Measurements from ENCODE around the gene VPS39.

VPS39 gene

DNA sequence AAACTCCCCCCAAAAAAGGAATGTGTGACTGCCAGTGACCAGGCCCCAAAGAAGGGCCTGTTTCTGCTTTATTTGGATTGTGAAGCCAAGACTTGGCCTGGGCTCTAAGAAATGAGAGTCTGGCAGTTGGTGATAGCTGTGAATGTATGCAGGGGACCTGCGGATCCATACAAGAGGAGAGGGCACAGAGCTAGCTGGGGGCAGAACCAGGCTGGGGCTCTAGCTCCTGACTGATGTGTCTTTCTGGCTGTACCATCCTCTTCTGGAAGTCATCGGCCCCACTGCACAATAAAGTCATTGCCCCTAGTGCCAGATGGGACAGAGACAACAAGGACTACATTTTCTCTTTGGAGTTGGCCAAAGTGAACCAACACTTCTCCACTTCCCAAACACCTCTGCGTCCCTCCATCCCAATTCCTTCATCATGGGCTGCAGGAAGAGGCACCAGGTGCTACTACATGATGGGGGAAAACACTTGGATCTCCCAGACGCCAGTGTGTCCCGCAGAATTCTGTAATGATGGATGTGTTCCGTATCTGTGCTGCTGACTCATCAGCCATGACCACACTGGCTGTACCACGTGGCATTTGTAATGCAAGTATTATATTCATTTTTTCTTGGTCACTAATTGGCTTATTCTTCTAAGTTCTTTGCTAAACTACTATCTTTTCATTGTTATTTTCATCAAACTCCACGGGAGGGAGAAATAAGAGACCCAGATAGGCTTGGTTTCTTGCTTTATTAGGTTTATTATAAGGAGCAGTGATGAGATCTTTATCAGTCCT lies 49.9 kb downstream of the VPS39 start:
- DNase-seq, result no peak

DNA sequence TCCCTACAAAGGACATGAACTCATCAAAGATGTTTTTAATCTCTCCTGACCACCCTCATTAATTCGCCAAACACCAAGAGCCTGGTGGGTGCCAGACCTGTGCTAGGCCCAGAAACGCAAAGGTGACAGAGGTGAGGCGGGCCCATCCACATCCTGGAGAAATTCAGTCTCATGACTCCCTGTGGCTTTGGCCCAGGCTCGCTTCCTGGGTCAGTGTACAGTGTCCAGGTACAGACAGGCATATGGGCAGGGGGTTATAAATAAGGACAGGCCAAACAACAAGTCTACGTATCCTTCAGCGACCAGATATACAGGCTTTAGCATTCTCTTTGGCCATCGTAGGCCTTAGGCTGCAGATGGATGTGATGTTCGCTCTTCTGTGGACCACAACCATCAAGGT lies 50.7 kb downstream of the VPS39 start:
- DNase-seq, result no peak

DNA sequence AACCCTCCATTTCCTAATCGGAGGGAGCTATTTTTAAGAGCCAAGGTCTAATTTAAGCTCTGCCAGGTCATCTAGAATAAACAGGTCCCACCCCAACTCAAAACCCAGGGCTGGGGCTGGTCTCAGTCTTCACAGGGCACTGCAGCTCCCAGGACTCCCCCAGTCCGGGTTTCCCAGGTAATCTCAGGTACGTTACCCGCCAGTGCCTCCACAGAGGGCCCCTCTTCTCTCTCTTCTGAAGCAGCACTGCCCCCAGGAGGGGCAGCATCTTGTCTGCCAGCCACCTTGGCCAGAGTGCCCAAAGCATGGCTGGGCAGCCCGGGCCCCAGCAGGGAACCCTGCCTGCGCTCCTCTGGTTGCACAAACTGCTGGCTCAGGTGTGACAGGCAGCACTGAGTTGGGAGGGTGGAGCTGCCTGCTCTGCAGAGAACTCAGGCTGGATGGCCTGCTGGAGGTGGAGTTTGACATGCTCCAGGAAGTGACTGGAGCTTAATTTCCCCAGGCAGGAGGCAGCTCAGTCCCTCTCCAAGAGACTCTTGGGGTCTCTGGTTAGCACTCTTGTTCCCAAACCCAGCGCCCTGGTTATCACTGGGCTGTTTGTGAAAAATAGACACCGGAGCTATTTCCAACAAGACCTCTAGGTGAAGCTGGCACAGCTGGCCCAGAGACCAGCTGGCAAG lies 51.7 kb downstream of the VPS39 start, which contains the start of gene PLA2G4F:
Gene PLA2G4F (minus strand): TSS at position 394 of the 680 bp plus-strand sequence. CDS start 87 bp downstream, at position 307.
- DNase-seq, result no peak

DNA sequence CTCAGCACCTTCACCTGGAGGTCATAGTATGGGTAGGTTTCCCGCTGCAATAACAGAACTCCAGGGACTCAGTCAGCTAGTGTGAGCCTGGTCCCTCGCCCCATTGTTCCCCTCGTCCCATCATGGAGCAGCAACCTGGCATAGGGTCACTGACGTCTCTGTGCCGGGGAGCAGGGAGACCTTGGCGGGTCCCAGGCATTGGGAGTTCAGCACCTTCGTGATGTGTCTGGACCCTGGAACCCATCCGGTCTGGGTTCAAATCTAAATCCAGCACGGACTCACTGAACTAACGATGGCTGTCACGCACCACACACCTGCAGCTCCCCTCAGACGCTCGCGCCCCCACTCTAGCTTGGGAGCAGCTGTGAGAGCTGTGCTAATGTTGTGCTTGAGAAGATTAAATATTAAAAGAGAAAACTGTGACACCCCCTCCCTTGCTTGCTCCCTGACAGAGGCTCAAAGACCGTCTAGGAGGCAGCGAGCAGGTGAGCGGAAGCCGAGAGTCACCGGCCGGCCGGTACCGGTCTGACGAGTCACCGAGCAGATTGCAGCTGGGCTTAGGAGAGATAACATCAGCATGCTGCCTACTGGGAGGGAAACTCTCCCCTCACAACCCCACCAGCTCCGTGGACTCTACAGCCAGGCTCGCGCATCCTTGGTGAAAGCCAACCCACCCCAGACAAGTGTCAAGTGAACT lies 52.4 kb downstream of the VPS39 start:
- no peak for DNase-seq

DNA sequence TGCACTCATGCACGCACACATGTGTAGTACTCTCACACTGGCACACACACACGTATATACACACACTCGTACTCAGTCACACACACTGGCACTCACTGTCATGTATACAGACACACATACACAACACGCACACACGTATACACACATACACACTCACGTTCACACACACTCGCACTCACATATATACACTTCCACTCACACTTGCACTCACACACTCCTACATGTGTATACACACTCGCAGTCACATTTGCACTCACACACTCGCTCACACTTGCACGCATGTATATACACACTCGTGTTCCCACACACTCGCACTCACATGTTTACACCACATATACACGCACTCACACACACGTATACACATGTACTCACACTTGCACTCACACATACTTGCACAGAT lies 53.1 kb downstream of the VPS39 start:
- no peak for DNase-seq

DNA sequence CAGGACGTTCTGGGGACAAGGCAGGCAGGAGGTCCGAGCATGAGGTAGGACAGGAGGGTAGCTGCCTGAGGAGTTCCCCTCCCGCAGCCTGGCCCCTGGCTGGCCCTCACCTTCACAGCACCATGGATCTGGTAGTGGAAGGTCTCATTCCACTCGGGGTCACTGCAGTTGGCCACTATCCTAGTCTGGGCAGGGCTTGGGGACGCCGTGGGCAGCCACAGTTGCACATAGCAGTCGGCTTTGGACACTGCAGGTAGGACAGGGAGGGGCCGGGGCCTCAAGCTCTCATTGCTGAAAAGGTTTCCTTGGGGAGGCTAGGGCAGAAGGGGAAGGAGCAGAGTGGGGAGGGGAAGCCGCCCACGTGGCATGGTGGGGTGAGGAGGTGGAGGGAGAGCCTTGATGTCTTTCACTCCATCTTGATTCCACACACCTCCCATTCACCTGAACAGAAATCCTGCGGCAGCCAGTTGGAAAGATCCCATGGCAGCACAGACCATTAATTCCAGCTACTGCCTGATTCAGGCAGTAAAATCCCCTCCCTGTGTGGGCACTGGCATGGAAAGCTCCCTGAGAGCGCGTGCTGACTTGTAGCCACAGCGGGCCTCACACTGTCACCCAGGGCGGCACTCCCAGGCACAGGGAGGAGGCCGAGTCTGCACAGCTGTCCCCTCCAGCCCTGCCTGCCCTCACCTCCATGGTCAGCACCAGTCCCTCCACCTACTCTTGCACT lies 53.7 kb downstream of the VPS39 start:
- no peak for DNase-seq

DNA sequence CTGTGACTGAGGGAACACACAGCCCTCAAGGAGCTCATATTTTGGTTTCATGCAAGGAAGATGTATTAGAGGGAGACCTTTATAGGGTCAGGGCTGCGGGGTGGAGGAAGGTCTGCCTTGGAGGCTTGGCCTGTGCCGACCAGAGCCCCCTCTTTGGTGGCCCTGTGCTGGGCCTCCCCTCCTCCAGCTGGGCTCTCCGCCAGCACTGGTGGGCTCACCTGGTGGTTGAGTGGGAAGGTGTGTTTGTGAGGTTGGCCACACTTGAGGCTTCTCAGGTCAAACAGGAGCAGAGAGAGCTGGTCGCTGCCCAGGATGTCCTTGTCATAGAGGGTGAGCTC lies 54.3 kb downstream of the VPS39 start:
- no peak for DNase-seq

DNA sequence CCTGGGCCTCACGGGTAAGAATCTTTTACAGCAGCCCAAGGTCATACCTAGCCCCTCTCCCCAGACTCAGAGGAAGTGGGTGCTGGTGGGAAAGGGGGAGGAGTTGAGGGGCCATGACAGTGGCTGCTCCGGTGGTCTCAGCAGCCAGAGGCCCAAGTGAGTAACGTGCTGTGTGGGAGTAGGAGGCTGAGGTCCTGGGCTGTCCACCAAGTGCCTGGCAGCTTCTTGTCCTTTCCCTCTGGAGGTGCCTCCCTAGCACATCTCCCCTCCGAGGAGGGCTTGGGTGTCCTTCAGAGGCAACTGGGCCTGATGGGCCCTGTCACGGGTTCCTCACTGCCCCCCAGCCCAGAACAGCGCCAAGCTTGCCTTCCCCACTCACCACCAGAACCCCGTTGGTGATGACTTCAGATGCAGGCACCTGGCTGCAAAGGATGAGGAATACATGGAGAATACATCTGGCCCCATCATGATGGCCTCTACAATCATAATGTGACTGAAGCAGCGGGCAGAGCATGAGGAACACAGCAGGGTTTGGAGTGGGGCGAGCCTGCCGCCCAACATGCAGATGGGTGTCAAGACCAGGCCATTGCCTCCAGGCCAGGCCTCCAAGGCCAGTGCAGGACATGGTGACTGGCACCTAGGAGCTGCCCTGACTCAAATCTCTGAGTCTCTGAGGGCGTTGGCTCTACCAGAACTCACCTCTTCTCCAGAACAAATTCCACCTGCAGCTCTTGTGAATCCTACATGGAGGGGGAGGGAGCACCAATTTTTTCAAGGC lies 55.0 kb downstream of the VPS39 start:
- no peak for DNase-seq

DNA sequence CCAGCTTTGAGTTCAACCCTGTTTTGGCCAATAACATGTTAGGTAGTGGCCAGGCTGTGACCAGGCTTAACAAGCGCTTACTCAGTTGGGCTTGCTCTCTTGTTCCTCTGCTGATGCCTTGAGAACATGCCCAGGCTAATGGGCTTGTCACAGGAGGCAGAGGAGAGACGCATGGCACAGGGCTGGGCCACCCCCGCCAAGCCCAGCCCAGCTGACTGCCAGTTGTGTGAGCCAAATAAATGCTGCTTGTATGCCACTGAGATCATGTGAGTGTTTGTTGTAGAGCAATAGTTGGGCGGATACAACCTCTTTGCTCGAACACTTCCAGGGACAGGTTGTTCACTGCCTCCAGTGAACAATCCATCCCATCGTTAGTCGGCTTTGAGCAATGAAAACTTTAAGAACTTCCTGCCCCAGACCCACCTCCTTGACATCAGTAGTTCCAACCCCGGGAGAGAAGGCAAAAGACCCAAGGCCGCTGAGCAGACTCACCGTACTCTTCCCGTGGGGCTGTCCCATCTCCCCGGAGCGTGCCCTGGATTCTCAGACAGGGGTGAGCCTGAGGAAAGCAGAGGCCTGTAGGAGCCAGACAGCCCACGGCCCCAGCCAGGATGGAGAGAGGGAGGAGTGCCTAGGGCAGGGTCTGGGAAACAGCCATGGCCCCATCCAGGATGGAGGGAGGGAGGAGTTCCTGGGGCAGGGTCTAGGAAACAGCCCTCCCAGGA lies 55.7 kb downstream of the VPS39 start:
- no peak for DNase-seq

DNA sequence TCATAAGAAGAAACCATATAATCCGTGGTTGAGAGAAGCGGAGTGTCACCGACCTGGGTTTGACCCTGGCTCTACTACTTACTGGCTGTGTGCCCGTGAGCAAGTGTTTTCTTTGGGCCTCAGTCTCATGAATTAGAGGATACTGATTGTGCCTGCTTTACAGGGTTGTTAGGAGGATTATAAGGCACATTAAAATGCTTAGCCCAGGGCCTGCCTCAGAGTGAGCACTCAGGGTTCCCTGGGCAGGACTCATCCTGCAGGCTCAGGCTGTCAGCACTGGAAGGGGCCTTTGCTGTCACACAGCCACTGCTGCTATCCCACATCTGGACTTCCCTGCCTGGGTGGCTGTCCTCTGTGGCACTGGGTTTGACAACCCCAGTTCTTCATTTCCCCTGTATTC lies 56.4 kb downstream of the VPS39 start:
- DNase-seq, result no peak

DNA sequence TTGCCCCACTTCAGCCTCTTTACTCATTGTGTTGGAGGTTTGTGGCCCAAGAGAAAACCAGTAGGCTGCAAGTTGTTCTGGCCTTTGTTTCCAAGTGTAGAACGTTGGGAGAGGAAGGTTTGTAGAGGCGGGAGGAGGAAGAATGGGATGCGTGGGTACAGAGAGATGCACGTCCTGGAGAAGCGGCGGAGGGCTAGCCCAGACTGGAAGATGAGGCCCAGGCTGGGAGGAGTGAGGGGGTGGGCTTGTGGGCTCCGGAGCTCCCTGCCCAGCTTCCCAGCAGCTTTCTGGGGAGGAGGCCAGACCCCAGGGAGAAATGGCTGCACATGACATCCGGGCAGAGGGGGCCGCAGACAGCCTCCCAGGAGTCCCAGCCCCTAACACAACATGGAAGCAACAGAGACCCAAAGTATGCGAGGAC lies 57.0 kb downstream of the VPS39 start:
- no peak for DNase-seq

DNA sequence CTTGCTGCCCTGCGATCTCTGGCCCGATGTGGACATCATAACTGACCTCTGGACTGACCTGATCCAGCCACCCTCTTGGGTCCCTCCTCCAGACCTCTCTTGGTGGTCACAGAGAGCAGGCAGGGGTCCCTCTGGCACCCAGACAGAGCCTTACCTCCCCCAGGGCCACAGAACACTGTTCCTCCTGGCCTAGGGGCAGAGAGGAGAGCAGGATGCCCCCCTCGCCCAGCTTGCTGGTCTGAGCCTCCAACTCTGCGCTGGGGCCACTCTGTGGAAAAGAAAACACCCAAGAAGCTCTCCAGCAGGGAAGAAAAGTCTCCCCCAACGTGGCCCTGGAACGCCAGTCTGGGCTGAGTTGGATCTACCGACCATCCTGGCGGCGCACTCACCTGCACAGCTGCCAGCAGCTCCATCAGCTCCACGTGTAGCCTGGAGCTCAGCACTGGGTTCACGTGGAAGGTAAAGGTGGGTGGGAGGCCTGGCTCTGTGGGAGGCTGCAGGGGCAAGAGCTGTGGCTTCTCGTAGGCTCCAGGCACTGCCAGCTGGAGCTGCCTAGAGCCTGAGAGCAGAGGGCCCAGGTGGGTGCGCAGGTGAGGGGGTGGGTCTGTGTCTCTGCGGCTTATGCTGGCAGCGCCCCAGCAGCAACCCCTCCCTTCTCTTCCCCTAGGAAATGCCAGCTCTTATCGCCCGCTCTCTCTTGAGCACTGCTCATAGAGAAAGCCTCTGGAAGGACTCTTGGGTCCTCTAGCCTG lies 57.7 kb downstream of the VPS39 start:
- no peak for DNase-seq

DNA sequence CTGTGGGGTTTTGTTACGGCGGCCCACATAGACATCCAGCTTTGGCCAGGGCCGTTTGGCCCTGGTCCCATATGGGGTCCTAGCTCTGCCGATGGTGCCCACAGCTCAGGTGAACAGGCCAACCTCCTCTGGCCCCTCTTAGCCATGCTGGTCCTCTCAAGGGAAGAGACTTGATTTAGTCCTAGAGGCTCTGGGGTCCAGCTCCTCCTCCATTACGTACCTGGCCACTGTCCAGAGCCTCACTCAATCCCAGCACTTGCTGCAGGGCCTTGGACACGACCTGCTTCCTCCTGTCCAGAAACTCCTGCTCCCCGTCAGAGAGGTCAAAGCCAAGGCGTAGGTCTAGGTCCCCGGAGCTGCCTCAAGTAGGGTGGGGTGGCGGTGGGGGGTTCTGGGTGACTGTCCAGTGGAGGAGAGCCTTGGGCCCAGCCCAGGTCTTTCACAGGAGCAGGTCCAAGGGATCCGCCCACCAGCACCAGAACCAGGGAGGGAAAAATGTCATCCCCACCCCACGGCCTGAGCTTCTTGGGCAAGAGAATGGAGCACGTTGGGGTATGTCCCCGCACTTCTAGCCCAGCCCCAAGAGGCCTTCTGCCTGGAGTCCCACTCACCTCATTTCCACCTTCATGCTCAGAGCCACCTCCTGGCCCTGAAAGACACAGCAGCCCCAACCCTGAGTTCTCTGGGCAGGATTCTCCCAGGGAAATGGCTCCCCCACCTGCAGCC lies 58.4 kb downstream of the VPS39 start:
- DNase-seq, result no peak

DNA sequence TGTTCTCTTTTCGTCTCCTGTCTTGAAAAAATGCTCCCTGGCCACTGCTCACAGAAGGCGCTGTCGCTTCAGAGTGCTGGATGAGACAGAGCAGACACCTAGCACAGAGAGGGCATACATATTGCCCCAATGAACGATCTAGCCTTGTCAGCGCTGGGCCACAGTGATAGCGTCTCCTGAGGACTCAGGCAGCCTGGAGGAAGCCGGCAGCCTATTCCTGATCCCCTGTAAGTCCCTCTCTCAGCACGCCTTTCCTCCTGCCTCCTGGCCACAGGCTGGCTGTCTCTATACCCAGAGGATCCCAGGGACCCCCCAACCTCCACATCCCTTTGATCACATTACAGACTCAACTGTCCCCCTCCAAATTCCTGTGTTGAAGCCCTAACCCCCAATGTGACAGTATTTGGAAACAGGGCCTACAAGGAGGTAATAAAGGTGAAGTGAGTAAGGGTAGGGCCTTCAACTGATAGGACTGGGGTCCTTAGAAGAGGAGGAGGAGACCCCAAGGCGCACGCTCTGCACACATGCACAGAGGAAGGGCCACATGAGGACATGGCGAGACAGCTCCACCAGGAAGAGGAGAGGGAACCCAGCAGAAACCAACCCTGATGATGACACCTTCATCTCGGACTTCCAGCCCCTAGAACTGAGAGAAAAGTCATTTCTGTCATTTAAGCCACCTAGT lies 59.2 kb downstream of the VPS39 start:
- no peak for DNase-seq

DNA sequence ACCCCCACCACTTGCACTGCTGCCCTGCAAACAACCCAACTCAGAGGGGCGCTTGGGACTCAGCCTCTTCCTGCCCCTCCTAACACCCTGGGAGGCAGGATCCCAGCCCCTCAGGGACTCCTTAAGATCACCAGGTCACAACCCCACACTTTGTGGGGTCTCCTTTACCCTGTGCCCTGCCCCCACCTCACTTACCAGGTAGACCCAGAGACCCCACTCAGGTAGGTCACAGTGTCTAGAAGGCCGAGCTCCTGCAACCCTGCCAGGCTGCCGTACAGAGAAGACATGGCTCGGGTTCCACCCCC lies 60.7 kb downstream of the VPS39 start:
- no peak for DNase-seq

DNA sequence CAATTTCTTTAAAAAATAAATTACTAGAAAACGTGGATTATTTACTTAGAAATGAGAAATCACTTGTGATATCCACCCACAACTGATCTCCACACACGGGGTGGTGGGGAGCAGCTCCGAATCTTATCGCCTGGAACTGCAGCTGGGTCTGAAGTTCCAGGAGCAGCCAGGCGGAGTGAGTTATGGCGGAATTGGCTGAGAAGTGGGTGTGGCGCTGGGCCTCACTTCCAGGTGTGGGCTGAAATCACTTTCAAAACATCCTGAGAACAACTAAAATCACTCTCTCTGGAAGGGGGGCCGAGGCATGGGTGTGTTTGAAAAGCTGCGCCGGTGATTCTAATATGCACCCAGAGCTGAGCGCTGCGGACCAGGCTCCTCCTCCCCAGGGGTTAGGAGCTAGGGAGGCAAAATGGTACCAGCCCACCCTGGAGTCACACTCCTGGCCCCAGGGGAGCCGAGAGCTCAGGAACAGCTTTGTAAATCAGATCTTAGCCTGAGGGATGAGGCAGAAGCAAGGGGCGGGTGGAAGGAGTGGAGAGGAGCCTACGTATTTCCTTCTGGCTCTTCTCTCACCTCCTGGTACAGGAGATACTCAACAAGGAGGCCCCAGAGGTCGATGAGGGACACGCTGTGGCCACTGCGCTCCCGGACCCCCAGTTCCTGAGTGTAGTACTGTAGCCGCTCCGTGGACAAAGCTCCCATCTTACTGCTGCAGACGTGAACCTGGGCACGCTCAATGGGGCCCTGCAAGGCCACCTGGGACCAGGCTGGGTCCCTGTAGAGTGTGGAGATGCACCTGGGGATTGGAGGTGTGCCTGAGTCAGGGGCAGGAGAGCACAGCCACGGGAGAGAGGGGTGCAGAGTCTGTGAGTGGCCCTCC lies 61.3 kb downstream of the VPS39 start:
- DNase-seq, result no peak

DNA sequence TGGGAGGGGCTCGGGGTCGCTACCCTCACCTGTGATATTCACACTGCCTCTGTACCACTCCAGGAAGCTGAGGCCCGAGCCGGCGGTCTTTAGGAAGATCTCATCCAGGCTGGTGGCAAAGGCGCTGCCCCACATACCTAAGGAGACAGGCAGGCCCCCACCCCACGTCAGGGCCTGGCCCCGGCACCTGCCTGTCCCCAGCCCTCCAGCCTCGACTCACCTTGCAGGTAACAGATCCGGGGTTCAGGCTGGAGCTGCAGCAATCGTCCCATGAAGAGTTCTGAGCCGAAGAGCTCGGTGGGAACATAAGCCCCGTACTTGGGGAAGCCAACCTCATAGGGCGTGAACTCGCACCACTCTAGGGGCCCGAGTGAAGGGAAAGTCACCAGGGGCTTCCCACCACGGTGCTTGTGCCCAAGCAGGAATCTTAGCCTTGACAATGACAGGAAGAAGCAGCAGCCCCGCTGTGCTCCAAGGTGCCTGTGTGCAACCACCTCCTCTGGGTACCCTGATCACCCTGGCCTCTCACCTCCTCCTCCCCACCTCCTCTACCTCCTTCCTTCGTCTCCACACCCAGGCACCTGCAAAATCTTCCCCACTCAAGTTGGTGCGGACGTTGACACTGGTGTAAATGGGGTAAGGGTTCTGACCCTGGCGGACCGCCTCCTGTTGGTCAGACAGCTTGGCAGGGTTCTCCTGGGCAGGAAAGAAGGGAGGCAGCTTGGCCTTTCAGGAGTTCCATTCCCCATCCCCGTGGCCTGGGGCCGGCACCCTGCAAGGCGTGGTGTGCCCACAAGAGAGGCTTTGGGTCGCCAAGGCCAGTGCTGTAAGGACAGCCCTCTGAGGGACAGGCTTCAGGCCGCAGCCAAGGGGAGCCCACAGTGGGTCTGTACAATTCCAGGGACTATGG lies 62.3 kb downstream of the VPS39 start:
- no peak for DNase-seq

All from NCI-H748 treated with DMSO at 0.1 percent for 48 hours (cell line).